SK-N-MC (cell line): Measurements from ENCODE around the gene GPS1.

Source experiments
- DNase-seq: peaks from one replicate; pipeline ENCODE4 v3.0.0-alpha.2; 2011; ENCODE audit warnings: low read depth, low spot score
- H3K27ac ChIP-seq: fragments of 200-600 bp; sonication (generic); 2 replicates; pipeline ENCODE4 v1.5.1; 2016; ENCODE audit warnings: mixed run types
- H3K36me3 ChIP-seq: fragments of 200-600 bp; sonication (generic); 2 replicates; pipeline ENCODE4 v1.6.1; 2017; ENCODE audit warnings: antibody characterized with exemption, low read length, mixed read lengths; ENCODE audit not compliant: insufficient read depth
- H3K4me3 ChIP-seq: fragments of 200-600 bp; sonication (generic); 2 replicates; pipeline ENCODE4 v1.5.1; 2016
- H3K9ac ChIP-seq: fragments of 200-600 bp; sonication (generic); 2 replicates; pipeline ENCODE4 v1.8.0; 2017; ENCODE audit warnings: mixed run types, mixed read lengths; ENCODE audit not compliant: insufficient read length
- H3K9me3 ChIP-seq: fragments of 200-600 bp; sonication (generic); 2 replicates; pipeline ENCODE4 v1.6.1; 2017; ENCODE audit warnings: low read depth, mild to moderate bottlenecking, antibody characterized with exemption, low read length, moderate library complexity, mixed read lengths
- EZH2 ChIP-seq: fragments of 200-600 bp; sonication (generic); IDR thresholded peaks from one replicate; pipeline ENCODE4 v1.6.1; 2017; ENCODE audit warnings: antibody characterized with exemption
- FOXP2 ChIP-seq: optimal IDR thresholded peaks from 2 replicates; pipeline ENCODE3; 2011; ENCODE audit warnings: mild to moderate bottlenecking, moderate library complexity; ENCODE audit not compliant: insufficient read depth; ENCODE audit errors: extremely low read length, control extremely low read depth
- POLR2AphosphoS5 ChIP-seq: IDR thresholded peaks from 2 replicates; pipeline ENCODE4 v1.6.1; 2012; ENCODE audit warnings: mild to moderate bottlenecking, low read depth, low read length, borderline replicate concordance

Gene GPS1

DNA sequence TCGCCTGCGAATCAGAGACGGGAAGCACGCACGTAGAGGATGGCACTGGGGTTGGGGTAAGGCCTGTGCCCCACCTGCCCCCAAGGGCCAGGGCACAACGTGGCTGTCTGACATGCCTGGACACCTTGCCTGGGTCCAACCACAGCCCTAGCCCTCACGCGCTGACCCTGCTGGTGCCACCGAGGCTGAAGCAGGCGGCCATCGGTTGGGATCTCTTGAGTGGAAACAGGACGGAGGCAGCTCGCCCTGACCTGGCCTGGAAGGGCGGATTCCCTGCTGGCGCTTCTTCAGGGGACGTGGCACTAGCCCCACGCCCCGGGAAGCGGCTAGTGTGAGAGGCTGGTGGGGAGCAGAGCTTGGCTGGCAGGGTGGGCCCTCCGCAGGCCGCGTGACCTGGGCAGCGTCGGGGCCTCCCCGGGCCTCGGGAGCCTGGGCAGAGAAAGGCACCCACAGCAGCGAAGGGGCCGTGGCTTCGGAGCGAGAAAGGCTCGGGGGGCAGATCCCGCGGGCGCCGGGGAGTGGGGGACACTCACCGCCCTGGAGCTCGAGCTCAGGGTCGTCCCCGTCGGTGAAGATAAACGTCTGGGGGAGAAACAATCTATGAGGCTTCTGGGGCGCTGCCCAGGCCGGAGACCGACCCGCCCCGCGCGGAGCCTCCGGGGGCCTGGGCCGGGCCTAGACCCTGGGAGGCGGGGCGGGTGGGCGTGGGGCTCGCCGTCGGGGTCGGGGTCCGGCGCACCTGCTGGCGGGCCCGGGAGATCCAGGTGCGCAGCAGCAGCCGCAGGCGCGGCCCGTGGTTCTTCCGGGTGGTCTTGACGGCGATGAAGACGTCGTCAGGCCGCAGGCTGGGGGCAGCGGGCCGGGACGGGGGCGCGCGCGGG, 697 bp upstream of the GPS1 start:
- H3K9ac ChIP-seq = peak overlapping the region; percentile 80
- peak overlapping the region; percentile 80 for H3K4me3 ChIP-seq
- H3K9me3 ChIP-seq = no peaks in the 10 kb centered on the region
- TF ChIP-seq POLR2AphosphoS5 (no peak), FOXP2 (no peak), EZH2 (no peak)
- H3K36me3 ChIP-seq = peaks cover 13% of the 10 kb centered on the region; the same call in 1 of the 2 replicates
- H3K27ac ChIP-seq = no peak overlapping the region
- DNase-seq = no peak

DNA sequence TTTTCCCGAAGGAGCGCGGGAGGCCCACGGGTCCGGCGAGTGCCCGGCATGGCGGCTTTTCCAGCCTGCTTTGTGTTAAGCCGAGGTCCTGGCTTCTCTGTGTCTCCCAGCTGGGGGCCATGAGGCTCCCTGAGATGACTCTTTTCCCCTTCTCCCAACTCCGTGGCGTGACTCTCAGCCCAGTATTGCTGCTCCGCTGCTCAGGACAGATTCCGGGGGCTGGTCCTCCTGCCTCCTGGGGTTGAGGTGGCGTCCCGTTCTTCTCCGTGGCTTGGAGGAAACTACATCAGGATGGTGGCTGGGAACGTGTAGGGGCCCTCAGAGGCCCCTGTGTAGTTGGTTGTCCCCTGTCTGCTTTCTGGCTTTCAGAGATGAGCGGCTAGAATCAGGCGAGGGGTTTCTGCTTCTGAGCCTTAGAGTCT, 951 bp downstream of the GPS1 start:
- Histone ChIP-seq H3K9ac (peak overlapping the region; percentile 83), H3K27ac (no peak overlapping the region), H3K36me3 (peaks cover 26% of the 10 kb centered on the region; the same call in 1 of the 2 replicates), H3K9me3 (no peaks in the 10 kb centered on the region), H3K4me3 (peak overlapping the region; percentile 94)
- DNase-seq = no peak
- TF ChIP-seq FOXP2 = no peak
- TF ChIP-seq POLR2AphosphoS5 = no peak
- no peak for TF ChIP-seq EZH2

DNA sequence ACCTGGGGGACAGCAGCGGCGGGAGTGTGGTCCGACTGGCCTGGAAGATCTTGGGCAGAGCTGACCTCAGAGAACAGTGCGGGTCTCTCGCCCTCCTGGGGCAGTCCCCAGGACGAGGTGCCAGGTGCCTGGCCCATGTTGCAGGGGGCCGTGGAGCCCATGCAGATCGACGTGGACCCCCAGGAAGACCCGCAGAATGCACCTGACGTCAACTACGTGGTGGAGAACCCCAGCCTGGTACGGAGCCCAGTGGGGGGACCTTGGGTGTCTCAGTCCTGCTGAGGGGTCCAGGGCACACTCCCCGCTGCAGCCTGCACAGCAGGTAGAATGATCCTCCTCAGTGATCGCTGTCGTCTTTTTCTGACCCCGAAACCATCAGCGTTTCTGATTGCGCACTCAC, 1.4 kb downstream of the GPS1 start:
- TF ChIP-seq POLR2AphosphoS5 (no peak), EZH2 (no peak), FOXP2 (no peak)
- Histone ChIP-seq H3K9me3 (no peaks in the 10 kb centered on the region), H3K9ac (peak overlapping the region; percentile 83), H3K27ac (no peak overlapping the region), H3K36me3 (peaks cover 31% of the 10 kb centered on the region; the same call in 1 of the 2 replicates), H3K4me3 (peak overlapping the region; percentile 94)
- no peak for DNase-seq

DNA sequence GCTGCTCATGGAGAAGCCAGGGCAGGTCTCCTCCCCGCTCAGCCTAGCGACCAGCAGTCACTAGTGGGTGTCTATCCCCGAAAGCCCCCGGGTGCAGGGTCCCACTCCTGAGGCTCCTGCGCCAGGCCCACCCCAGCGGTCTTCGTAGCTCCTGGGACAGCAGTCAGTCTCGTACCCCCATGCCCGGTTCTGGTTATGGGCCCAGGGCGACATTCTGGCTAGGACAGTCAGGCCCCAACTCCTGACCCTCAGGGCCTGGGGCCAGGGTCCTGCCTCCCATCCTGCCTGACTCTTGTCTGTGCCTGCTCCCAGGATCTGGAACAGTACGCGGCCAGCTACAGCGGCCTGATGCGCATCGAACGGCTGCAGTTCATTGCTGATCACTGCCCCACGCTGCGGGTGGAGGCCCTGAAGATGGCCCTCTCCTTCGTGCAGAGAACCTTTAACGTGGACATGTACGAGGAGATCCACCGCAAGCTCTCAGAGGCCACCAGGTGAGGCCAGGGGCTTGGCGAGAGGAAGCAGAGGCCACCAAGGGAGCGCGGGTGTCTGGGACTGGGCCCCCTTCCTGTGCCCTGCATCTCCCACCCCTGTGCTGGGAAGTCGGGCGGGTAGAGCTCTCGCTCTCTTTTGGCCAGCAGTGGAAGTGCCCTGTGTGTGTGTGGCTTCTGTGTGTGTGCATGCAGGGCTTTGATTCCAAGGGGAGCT, 2.0 kb downstream of the GPS1 start:
- no peak for DNase-seq
- H3K9me3 ChIP-seq = no peaks in the 10 kb centered on the region
- TF ChIP-seq POLR2AphosphoS5 (no peak), EZH2 (no peak), FOXP2 (no peak)
- no peak overlapping the region for H3K9ac ChIP-seq
- no peak overlapping the region for H3K4me3 ChIP-seq
- H3K36me3 ChIP-seq = peaks cover 32% of the 10 kb centered on the region; the same call in 1 of the 2 replicates
- no peak overlapping the region for H3K27ac ChIP-seq

DNA sequence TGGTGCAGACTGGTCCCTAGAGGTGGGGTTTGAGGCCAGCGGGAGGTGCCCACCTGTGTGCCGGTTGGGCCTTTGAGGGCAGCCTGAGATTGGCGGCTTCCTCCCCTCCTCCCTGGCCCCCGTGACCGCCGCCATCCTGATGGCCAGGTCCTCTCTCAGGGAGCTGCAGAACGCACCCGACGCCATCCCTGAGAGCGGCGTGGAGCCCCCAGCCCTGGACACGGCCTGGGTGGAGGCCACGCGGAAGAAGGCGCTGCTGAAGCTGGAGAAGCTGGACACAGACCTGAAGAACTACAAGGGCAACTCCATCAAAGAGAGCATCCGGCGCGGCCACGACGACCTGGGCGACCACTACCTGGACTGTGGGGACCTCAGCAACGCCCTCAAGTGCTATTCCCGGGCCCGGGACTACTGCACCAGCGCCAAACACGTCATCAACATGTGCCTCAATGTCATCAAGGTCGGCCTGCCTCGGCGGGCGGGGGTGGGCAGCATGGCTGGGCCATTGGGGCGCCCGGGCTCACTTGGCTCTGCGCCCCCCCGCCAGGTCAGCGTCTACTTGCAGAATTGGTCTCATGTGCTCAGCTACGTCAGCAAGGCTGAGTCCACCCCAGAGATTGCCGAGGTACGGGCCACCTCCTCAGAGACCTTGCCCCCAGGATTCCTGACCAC, 2.8 kb downstream of the GPS1 start:
- Histone ChIP-seq H3K9ac (no peak overlapping the region), H3K27ac (no peak overlapping the region), H3K36me3 (peaks cover 32% of the 10 kb centered on the region; the same call in 1 of the 2 replicates), H3K4me3 (no peak overlapping the region), H3K9me3 (no peaks in the 10 kb centered on the region)
- no peak for TF ChIP-seq EZH2
- DNase-seq = no peak

DNA sequence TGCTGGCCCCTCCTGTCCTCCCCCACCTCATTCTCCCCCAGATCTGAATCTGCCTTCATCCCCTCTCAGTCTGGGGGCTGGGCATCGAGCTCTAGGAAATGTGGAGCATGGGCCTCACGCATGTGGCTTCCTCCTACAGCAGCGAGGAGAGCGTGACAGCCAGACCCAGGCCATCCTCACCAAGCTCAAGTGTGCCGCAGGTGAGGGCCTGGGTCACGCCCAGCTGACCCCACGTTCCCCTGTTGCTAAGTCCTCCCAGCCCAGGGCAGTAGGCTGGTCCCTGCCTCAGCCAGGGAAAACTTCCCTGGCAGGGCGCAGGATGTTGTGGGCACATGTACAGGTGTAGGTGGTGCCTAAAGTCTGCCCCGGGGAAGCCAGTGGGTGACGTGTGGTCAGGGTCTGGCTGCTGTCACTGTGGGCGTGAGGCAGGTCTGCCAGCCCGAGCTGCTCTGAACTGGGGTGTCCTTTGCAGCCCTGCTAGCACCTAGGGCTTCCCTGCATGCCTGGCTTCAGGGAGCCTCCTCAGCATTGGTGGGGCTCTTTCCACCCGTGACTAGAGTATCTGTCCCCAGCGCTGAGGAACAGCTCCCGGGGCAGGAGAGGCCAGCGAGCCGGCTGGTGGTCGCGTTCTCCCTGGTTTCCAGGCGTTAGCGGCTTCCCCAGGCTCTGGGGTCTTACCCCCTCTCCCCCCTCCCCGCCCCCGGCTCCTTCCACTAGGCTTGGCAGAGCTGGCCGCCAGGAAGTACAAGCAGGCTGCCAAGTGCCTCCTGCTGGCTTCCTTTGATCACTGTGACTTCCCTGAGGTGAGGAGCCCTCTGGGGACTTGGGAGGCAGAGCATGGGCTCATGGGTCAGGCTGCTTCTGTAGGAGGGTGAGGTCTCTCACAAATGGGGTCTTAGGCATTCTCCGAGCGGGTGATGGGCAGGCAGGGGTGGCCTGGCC, 3.6 kb downstream of the GPS1 start:
- no peak for DNase-seq
- H3K9ac ChIP-seq = no peak overlapping the region
- H3K36me3 ChIP-seq = peaks cover 40% of the 10 kb centered on the region; the same call in 1 of the 2 replicates
- H3K9me3 ChIP-seq = no peaks in the 10 kb centered on the region
- no peak overlapping the region for H3K4me3 ChIP-seq
- H3K27ac ChIP-seq = no peak overlapping the region
- no peak for TF ChIP-seq EZH2
- no peak for TF ChIP-seq FOXP2
- TF ChIP-seq POLR2AphosphoS5 = no peak

DNA sequence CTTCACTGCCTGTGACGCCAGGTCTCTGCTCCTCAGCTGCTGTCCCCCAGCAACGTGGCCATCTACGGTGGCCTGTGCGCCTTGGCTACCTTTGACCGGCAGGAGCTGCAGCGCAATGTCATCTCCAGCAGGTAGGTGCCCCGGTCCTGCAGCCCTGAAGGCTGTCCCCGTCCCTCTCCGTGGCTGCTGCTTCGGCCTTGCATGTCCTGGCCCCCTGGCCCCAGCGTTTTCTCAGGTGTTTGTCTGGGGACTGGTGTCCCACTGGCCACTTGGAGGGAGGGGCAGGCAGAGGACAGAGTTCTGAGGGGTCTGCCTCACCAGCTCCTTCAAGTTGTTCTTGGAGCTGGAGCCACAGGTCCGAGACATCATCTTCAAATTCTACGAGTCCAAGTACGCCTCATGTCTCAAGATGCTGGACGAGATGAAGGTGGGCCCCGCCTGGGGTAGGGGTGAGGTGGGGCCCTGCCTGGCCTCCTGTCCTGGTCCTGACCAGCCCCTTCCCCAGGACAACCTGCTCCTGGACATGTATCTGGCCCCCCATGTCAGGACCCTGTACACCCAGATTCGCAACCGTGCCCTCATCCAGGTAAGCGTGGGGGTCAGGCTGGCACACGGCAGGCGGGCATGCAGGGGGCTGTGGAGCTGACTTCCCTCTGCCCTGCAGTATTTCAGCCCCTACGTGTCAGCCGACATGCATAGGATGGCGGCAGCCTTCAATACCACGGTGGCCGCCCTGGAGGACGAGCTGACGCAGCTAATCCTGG, 4.4 kb downstream of the GPS1 start:
- no peak for TF ChIP-seq FOXP2
- TF ChIP-seq POLR2AphosphoS5 = no peak
- no peak for TF ChIP-seq EZH2
- H3K9ac ChIP-seq = no peak overlapping the region
- H3K9me3 ChIP-seq = no peaks in the 10 kb centered on the region
- no peak overlapping the region for H3K27ac ChIP-seq
- no peak overlapping the region for H3K4me3 ChIP-seq
- DNase-seq = no peak
- H3K36me3 ChIP-seq = peaks cover 49% of the 10 kb centered on the region; the same call in 1 of the 2 replicates
